Parathyroid adenoma (tissue), 2 donors: Measurements from ENCODE around the gene MBTD1.
"Not testable (repeated sequence)": the region's sequence is repeated elsewhere in the genome, so short reads cannot be mapped to it uniquely, and the experiment has no call there.

ENCODE experiments used
- H2AFZ ChIP-seq: fragments of 300-600 bp; sonication (generic); one replicate; pipeline ENCODE4 v1.7.0; 2017; ENCODE audit warnings: antibody characterized with exemption, mild to moderate bottlenecking
- H3K27ac ChIP-seq: fragments of 300-600 bp; sonication (generic); one replicate; pipeline ENCODE4 v1.7.0; 2017
- H3K27me3 ChIP-seq: fragments of 300-600 bp; sonication (generic); one replicate; pipeline ENCODE4 v1.7.0; 2017; ENCODE audit warnings: low read length; ENCODE audit not compliant: control insufficient read depth, insufficient read depth
- H3K36me3 ChIP-seq: fragments of 300-600 bp; sonication (generic); one replicate; pipeline ENCODE4 v1.7.0; 2017; ENCODE audit warnings: low read length; ENCODE audit not compliant: control insufficient read depth, insufficient read depth
- H3K4me1 ChIP-seq: fragments of 300-600 bp; sonication (generic); one replicate; pipeline ENCODE4 v1.7.0; 2017; ENCODE audit warnings: control low read depth
- H3K4me2 ChIP-seq: fragments of 300-600 bp; sonication (generic); one replicate; pipeline ENCODE4 v1.7.0; 2017; ENCODE audit warnings: low read length
- H3K4me3 ChIP-seq: fragments of 300-600 bp; sonication (generic); one replicate; pipeline ENCODE4 v1.7.0; 2017; ENCODE audit warnings: low read depth, low read length
- H3K79me2 ChIP-seq: fragments of 300-600 bp; sonication (generic); one replicate; pipeline ENCODE4 v1.7.0; 2017; ENCODE audit warnings: control low read depth
- H3K9ac ChIP-seq: fragments of 300-600 bp; sonication (generic); one replicate; pipeline ENCODE4 v1.7.0; 2017; ENCODE audit warnings: mild to moderate bottlenecking
- H3K9me3 ChIP-seq: fragments of 300-600 bp; sonication (generic); one replicate; pipeline ENCODE4 v1.7.0; 2017; ENCODE audit warnings: low read length; ENCODE audit not compliant: control insufficient read depth
- CTCF ChIP-seq: fragments of 300-600 bp; sonication (generic); IDR thresholded peaks from one replicate; pipeline ENCODE4 v1.7.0; 2017; ENCODE audit warnings: antibody characterized with exemption, mild to moderate bottlenecking
- donor health status: primary hyperparathyroidism.

Gene MBTD1

GRCh38 chr17:51229889-51230288 is 30.0 kb downstream of the MBTD1 start:
- H3K4me2 ChIP-seq = no peak overlapping the region
- no peak overlapping the region for H3K27ac ChIP-seq
- no peak overlapping the region for H2AFZ ChIP-seq
- no peak overlapping the region for H3K9ac ChIP-seq
- H3K79me2 ChIP-seq = peaks cover 5% of the 10 kb centered on the region
- H3K4me1 ChIP-seq = peaks cover 2% of the 10 kb centered on the region
- no peaks in the 10 kb centered on the region for H3K27me3 ChIP-seq
- no peak for TF ChIP-seq CTCF
- no peaks in the 10 kb centered on the region for H3K36me3 ChIP-seq
- no peak overlapping the region for H3K4me3 ChIP-seq
- H3K9me3 ChIP-seq = no peaks in the 10 kb centered on the region

- no peak for TF ChIP-seq CTCF
- Histone ChIP-seq H3K9ac (no peak overlapping the region), H3K4me1 (peaks cover 5% of the 10 kb centered on the region), H3K27ac (no peak overlapping the region), H3K79me2 (peaks cover 2% of the 10 kb centered on the region), H3K36me3 (no peaks in the 10 kb centered on the region), H3K4me2 (no peak overlapping the region), H3K4me3 (no peak overlapping the region), H3K9me3 (no peaks in the 10 kb centered on the region), H3K27me3 (no peaks in the 10 kb centered on the region), H2AFZ (no peak overlapping the region)
Measured at GRCh38 chr17:51228161-51228560, 31.7 kb downstream of the MBTD1 start.

GRCh38 chr17:51225523-51225922 is 34.3 kb downstream of the MBTD1 start:
- not testable (repeated sequence) for H3K4me1 ChIP-seq, H3K4me2 ChIP-seq, H2AFZ ChIP-seq, H3K27me3 ChIP-seq, H3K9me3 ChIP-seq, H3K36me3 ChIP-seq, H3K27ac ChIP-seq, H3K4me3 ChIP-seq, H3K9ac ChIP-seq, H3K79me2 ChIP-seq

- Histone ChIP-seq H3K4me1 (peaks cover 5% of the 10 kb centered on the region), H3K79me2 (peaks cover 2% of the 10 kb centered on the region), H3K36me3 (no peaks in the 10 kb centered on the region), H3K27me3 (no peaks in the 10 kb centered on the region), H3K9me3 (no peaks in the 10 kb centered on the region), H3K9ac (no peak overlapping the region), H3K27ac (peak overlapping the region; percentile 31), H3K4me2 (peak overlapping the region; percentile 38), H2AFZ (no peak overlapping the region), H3K4me3 (no peak overlapping the region)
- no peak for TF ChIP-seq CTCF
Measured at GRCh38 chr17:51224402-51225262, 35.2 kb downstream of the MBTD1 start.

- Histone ChIP-seq H3K4me1 (peaks cover 5% of the 10 kb centered on the region), H3K9ac (no peak overlapping the region), H3K27ac (no peak overlapping the region), H2AFZ (no peak overlapping the region), H3K4me2 (no peak overlapping the region), H3K79me2 (peaks cover 2% of the 10 kb centered on the region), H3K27me3 (no peaks in the 10 kb centered on the region), H3K9me3 (no peaks in the 10 kb centered on the region), H3K36me3 (no peaks in the 10 kb centered on the region), H3K4me3 (no peak overlapping the region)
- no peak for TF ChIP-seq CTCF
Measured at GRCh38 chr17:51221322-51221721, 38.5 kb downstream of the MBTD1 start.
